ENCODE data around the gene COX19. TPM values are rescaled to one million over a fixed set of nuclear protein-coding genes. Genes with fewer than 3 reads are reported as not detected.

COX19 gene
- total and polyA plus RNA-seq, 10 donors, result 7.1 to 29.1 (median 15.2) TPM

GRCh38 chr7:974172-974571, 1.2 kb downstream of the COX19 start:
- no peaks in the 10 kb centered on the region for H3K27me3 ChIP-seq (replicated peaks in 1 of 7)
- H3K9me3 ChIP-seq, result no peaks in the 10 kb centered on the region
- peaks cover 0 to 44% (median 39%) of the 10 kb centered on the region in 6 donors for H3K36me3 ChIP-seq
- H3K4me3 ChIP-seq, result peak overlapping the region; percentile 92 to 100 (median 100)
- intact Hi-C loops (cut with DNase I; ENCODE audit: low total_unique reads), result no loop called here
- peak overlapping the region in 5 of 8 donors; percentile 97 to 100 (median 99) for H3K27ac ChIP-seq
- TF ChIP-seq CTCF (IDR thresholded peaks at IDR 0.05 in 8 of 11, conservative IDR thresholded peaks at IDR 0.05 in 3 of 11) (no peak), POLR2A (IDR thresholded peaks at IDR 0.05) (no peak), POLR2AphosphoS5 (IDR thresholded peaks at IDR 0.05) (no peak)
- WGBS, 5 donors, result 20 to 37% (median 26%) methylated on average over 7 of the region's 7 CpGs
- no peak for DNase-seq
- H3K4me1 ChIP-seq, result peaks cover 21 to 71% (median 47%) of the 10 kb centered on the region in 6 donors

GRCh38 chr7:973312-973711, 2.0 kb downstream of the COX19 start:
- peak overlapping the region in 3 of 8 donors; percentile 92 to 100 (median 100) for H3K4me3 ChIP-seq
- no peaks in the 10 kb centered on the region for H3K9me3 ChIP-seq
- intact Hi-C loops (cut with DNase I; ENCODE audit: low total_unique reads), result no loop called here
- 83 to 88% (median 84%) methylated on average over 7 to 9 of the region's 9 CpGs for WGBS, 5 donors
- TF ChIP-seq POLR2AphosphoS5 (IDR thresholded peaks at IDR 0.05) (no peak), POLR2A (IDR thresholded peaks at IDR 0.05) (no peak), CTCF (IDR thresholded peaks at IDR 0.05 in 8 of 11, conservative IDR thresholded peaks at IDR 0.05 in 3 of 11) (no peak)
- H3K36me3 ChIP-seq, result peaks cover 0 to 53% (median 47%) of the 10 kb centered on the region in 6 donors
- H3K4me1 ChIP-seq, result peaks cover 21 to 79% (median 48%) of the 10 kb centered on the region in 6 donors
- no peak overlapping the region for H3K27ac ChIP-seq
- no peak for DNase-seq
- H3K27me3 ChIP-seq (replicated peaks in 1 of 7), result no peaks in the 10 kb centered on the region

- intact Hi-C loops (cut with DNase I; ENCODE audit: low total_unique reads), result no loop called here
- Histone ChIP-seq H3K9me3 (no peaks in the 10 kb centered on the region), H3K27me3 (replicated peaks in 1 of 7) (no peaks in the 10 kb centered on the region), H3K4me3 (peak overlapping the region in 1 of 8 donors; percentile 100), H3K36me3 (peaks cover 0 to 58% (median 53%) of the 10 kb centered on the region in 6 donors), H3K27ac (no peak overlapping the region), H3K4me1 (peaks cover 21 to 79% (median 48%) of the 10 kb centered on the region in 6 donors)
- 68 to 88% (median 72%) methylated on average over 10 of the region's 10 CpGs for WGBS, 5 donors
- DNase-seq, result no peak
- TF ChIP-seq POLR2AphosphoS5 (IDR thresholded peaks at IDR 0.05) (no peak), CTCF (IDR thresholded peaks at IDR 0.05 in 8 of 11, conservative IDR thresholded peaks at IDR 0.05 in 3 of 11) (no peak), POLR2A (IDR thresholded peaks at IDR 0.05) (no peak)
Measured at GRCh38 chr7:972676-973309, 2.6 kb downstream of the COX19 start.

- intact Hi-C loops (cut with DNase I; ENCODE audit: low total_unique reads), result no loop called here
- WGBS, 5 donors, result 87 to 92% (median 90%) methylated on average over 12 of the region's 12 CpGs
- Histone ChIP-seq H3K4me1 (peaks cover 21 to 79% (median 48%) of the 10 kb centered on the region in 6 donors), H3K9me3 (no peaks in the 10 kb centered on the region), H3K27ac (no peak overlapping the region), H3K4me3 (no peak overlapping the region), H3K27me3 (replicated peaks in 1 of 7) (no peaks in the 10 kb centered on the region), H3K36me3 (peaks cover 0 to 65% (median 59%) of the 10 kb centered on the region in 6 donors)
- DNase-seq, result no peak
- no peak for TF ChIP-seq POLR2A (IDR thresholded peaks at IDR 0.05)
- no peak for TF ChIP-seq CTCF (IDR thresholded peaks at IDR 0.05 in 8 of 11, conservative IDR thresholded peaks at IDR 0.05 in 3 of 11)
- no peak for TF ChIP-seq POLR2AphosphoS5 (IDR thresholded peaks at IDR 0.05)
Measured at GRCh38 chr7:972110-972509, 3.2 kb downstream of the COX19 start.

Measured in spleen (tissue), 11 donors.